Keratinocyte (primary cell): ENCODE measurements around the gene TNNC2. TPM values are rescaled to one million over a fixed set of nuclear protein-coding genes. Genes with fewer than 3 reads are reported as not detected.

Experiments used
- DNase-seq: peaks from one replicate; pipeline ENCODE4 v3.0.0-alpha.2; 2011; ENCODE audit warnings: low read depth, missing footprints, low spot score
- FAIRE-seq: peaks from 2 replicates; lab custom pipeline; 2011; peaks lifted over from hg19 to GRCh38; lab: Jason Lieb, UNC
- H2AFZ ChIP-seq: 2 replicates; pipeline ENCODE4 v1.6.0; 2012; ENCODE audit warnings: low read length, control low read depth, inconsistent platforms; ENCODE audit not compliant: control insufficient read depth
- H3K27ac ChIP-seq: 2 replicates; pipeline ENCODE4 v1.5.1; 2011; ENCODE audit warnings: low read length; ENCODE audit not compliant: control insufficient read depth, insufficient read depth
- H3K27me3 ChIP-seq: 3 replicates; pipeline ENCODE4 v1.6.0; 2011; ENCODE audit warnings: low read length; ENCODE audit not compliant: control insufficient read depth, insufficient read depth; ENCODE audit errors: extremely low read depth
- H3K36me3 ChIP-seq, 2 experiments: 2 replicates in 1 of 2; 3 replicates in 1 of 2; pipeline ENCODE4 v1.5.1; 2011; ENCODE audit warnings: low read length in 2 of 2, mild to moderate bottlenecking in 1 of 2; ENCODE audit not compliant: control insufficient read depth in 2 of 2, insufficient read depth in 2 of 2; ENCODE audit errors: extremely low read depth in 1 of 2
- H3K4me1 ChIP-seq: 3 replicates; pipeline ENCODE4 v1.5.1; 2011; ENCODE audit warnings: low read length; ENCODE audit not compliant: control insufficient read depth, insufficient read depth; ENCODE audit errors: extremely low read depth
- H3K4me2 ChIP-seq: 3 replicates; pipeline ENCODE4 v1.6.0; 2011; ENCODE audit warnings: low read depth, low read length; ENCODE audit not compliant: control insufficient read depth, insufficient read depth; ENCODE audit errors: extremely low read depth
- H3K4me3 ChIP-seq, 3 experiments: fragments of 200-600 bp in 1 of 3; sonication (generic) in 1 of 3; 2 replicates in 2 of 3; 3 replicates in 1 of 3; pipeline ENCODE4 v1.5.1; 2011 to 2016; ENCODE audit warnings: low read length in 3 of 3, mild to moderate bottlenecking in 3 of 3, control low read depth in 2 of 3, inconsistent platforms in 1 of 3, low read depth in 1 of 3, mixed read lengths in 1 of 3, mixed run types in 1 of 3, moderate library complexity in 1 of 3; ENCODE audit not compliant: control insufficient read depth in 2 of 3, insufficient read depth in 2 of 3; ENCODE audit errors: extremely low read depth in 1 of 3
- H3K79me2 ChIP-seq: 2 replicates; pipeline ENCODE4 v1.6.0; 2012; ENCODE audit warnings: low read length; ENCODE audit not compliant: control insufficient read depth, insufficient read depth
- H3K9ac ChIP-seq: 3 replicates; pipeline ENCODE4 v1.6.0; 2011; ENCODE audit warnings: low read length; ENCODE audit not compliant: control insufficient read depth, insufficient read depth; ENCODE audit errors: extremely low read depth
- H3K9me1 ChIP-seq: 3 replicates; pipeline ENCODE4 v1.6.0; 2011; ENCODE audit warnings: low read length; ENCODE audit not compliant: control insufficient read depth, insufficient read depth; ENCODE audit errors: extremely low read depth
- H3K9me3 ChIP-seq: 2 replicates; pipeline ENCODE4 v1.5.1; 2012; ENCODE audit warnings: low read depth, low read length; ENCODE audit not compliant: control insufficient read depth
- H4K20me1 ChIP-seq: 3 replicates; pipeline ENCODE4 v1.6.0; 2011; ENCODE audit warnings: low read length; ENCODE audit not compliant: control insufficient read depth, insufficient read depth; ENCODE audit errors: extremely low read depth
- CTCF ChIP-seq, 3 experiments: IDR thresholded peaks in 1 of 3; conservative IDR thresholded peaks in 1 of 3; optimal IDR thresholded peaks in 1 of 3; 2 replicates in 2 of 3; 3 replicates in 1 of 3; pipeline versions ENCODE3 to v1.5.1; 2011; ENCODE audit warnings: low read length in 3 of 3, mild to moderate bottlenecking in 3 of 3, moderate library complexity in 2 of 3, control low read depth in 1 of 3, inconsistent platforms in 1 of 3; ENCODE audit not compliant: insufficient read depth in 2 of 3; ENCODE audit errors: extremely low read depth in 1 of 3
- EZH2 ChIP-seq: IDR thresholded peaks from one replicate; pipeline ENCODE4 v1.6.1; 2012; ENCODE audit warnings: inconsistent platforms, mild to moderate bottlenecking, low read length, moderate library complexity
- dilution Hi-C: fragments of 300-500 bp; cut with MboI; formaldehyde crosslinking; loops from one replicate; pipeline ENCODE4 v1.7.0; 2020; ENCODE audit warnings: low sequenced_read_pairs; ENCODE audit not compliant: extremely low pct_ligation_motif_present
- polyA plus RNA-seq, 5 experiments: library from polyadenylated mRNA; depleted of rRNA in 3 of 5; stranded (reverse) in 3 of 5; stranded (forward) in 1 of 5; unstranded in 1 of 5; fragments of >200 nt; gene quantifications; 1 replicate in 1 of 5; 2 replicates in 3 of 5; 3 replicates in 1 of 5; pipeline versions ENCODE4 v1.2.1 to v1.2.3, GENCODE V29; 2011 to 2012; ENCODE audit warnings: missing spikeins in 2 of 5, low read depth in 1 of 5, low replicate concordance in 1 of 5

Gene TNNC2
- polyA plus RNA-seq, 1 donor (not counting 4 experiments of a cell fraction or from before 2014, with no cell fraction given), result 0.16 TPM

- Histone ChIP-seq H3K9me3 (no peaks in the 10 kb centered on the region), H3K9ac (no peak overlapping the region), H3K27me3 (no peaks in the 10 kb centered on the region), H3K4me3 (no peak overlapping the region), H3K36me3 (no peaks in the 10 kb centered on the region), H3K27ac (no peak overlapping the region), H3K9me1 (no peaks in the 10 kb centered on the region), H2AFZ (no peak overlapping the region), H3K79me2 (peaks cover 12% of the 10 kb centered on the region), H4K20me1 (no peaks in the 10 kb centered on the region), H3K4me1 (peaks cover 29% of the 10 kb centered on the region), H3K4me2 (no peak overlapping the region)
- TF ChIP-seq CTCF (optimal IDR thresholded peaks at IDR 0.05 in 1 of 3, IDR thresholded peaks at IDR 0.05 in 1 of 3, conservative IDR thresholded peaks at IDR 0.05 in 1 of 3; ENCODE audit: extremely low read depth in 1 of 3, insufficient read depth in 2 of 3, low read length in 3 of 3) (no peak), EZH2 (no peak)
- dilution Hi-C loops, result no loop called here
- DNase-seq (no peak), FAIRE-seq (no peak)
Measured at GRCh38 chr20:45788351-45788750, 38.8 kb downstream of the TNNC2 start.

GRCh38 chr20:45783656-45784294 lies 43.3 kb downstream of the TNNC2 start:
- Histone ChIP-seq H3K9ac (no peak overlapping the region), H3K27me3 (no peaks in the 10 kb centered on the region), H3K4me1 (peaks cover 56% of the 10 kb centered on the region), H3K79me2 (no peaks in the 10 kb centered on the region), H3K36me3 (no peaks in the 10 kb centered on the region), H2AFZ (no peak overlapping the region), H3K9me3 (no peaks in the 10 kb centered on the region), H3K4me2 (peak overlapping the region; percentile 7), H3K27ac (peak overlapping the region; percentile 7), H3K4me3 (no peak overlapping the region), H3K9me1 (no peaks in the 10 kb centered on the region), H4K20me1 (no peaks in the 10 kb centered on the region)
- FAIRE-seq (no peak), DNase-seq (no peak)
- dilution Hi-C loops, result no loop called here
- TF ChIP-seq CTCF (optimal IDR thresholded peaks at IDR 0.05 in 1 of 3, IDR thresholded peaks at IDR 0.05 in 1 of 3, conservative IDR thresholded peaks at IDR 0.05 in 1 of 3; ENCODE audit: extremely low read depth in 1 of 3, insufficient read depth in 2 of 3, low read length in 3 of 3) (no peak), EZH2 (no peak)
